Measurements from ENCODE around the gene OSBPL9. TPM values are rescaled to one million over a fixed set of nuclear protein-coding genes. Genes with fewer than 3 reads are reported as not detected.

The OSBPL9 gene
- total and polyA plus RNA-seq, 9 of the 15 experiments (the other 6 are each of a cell fraction or from before 2014, with no cell fraction given), result 43.9 to 217 (median 170) TPM

GRCh38 chr1:51671527-51672325, 54.8 kb downstream of the OSBPL9 start (continued):
- TF ChIP-seq PHTF2 (CRISPR knock-in tag; IDR thresholded peaks at IDR 0.05), result no peak
- no peak for TF ChIP-seq SP1 (CRISPR knock-in tag; IDR thresholded peaks at IDR 0.05)
- TF ChIP-seq FOXJ3 (CRISPR knock-in tag; IDR thresholded peaks at IDR 0.05), result no peak
- TF ChIP-seq ZNF217 (CRISPR knock-in tag; IDR thresholded peaks at IDR 0.05), result no peak
- no peak for TF ChIP-seq RBM34 (IDR thresholded peaks at IDR 0.05; ENCODE audit: borderline replicate concordance, insufficient read depth, low read length)
- no peak for TF ChIP-seq STAT5B (CRISPR knock-in tag; IDR thresholded peaks at IDR 0.05)
- TF ChIP-seq ZNF551 (CRISPR knock-in tag; IDR thresholded peaks at IDR 0.05), result no peak
- TF ChIP-seq CBX2 (IDR thresholded peaks at IDR 0.05; ENCODE audit: insufficient read depth, low read length, poor library complexity, severe bottlenecking), result no peak
- no peak for TF ChIP-seq NR3C1 (CRISPR knock-in tag; IDR thresholded peaks at IDR 0.05)
- TF ChIP-seq USF2 (CRISPR knock-in tag; IDR thresholded peaks at IDR 0.05), result no peak
- no peak for TF ChIP-seq MYC (IDR thresholded peaks at IDR 0.05; ENCODE audit: low read depth, low read length)
- TF ChIP-seq MYC (CRISPR knock-in tag; IDR thresholded peaks at IDR 0.05; ENCODE audit: borderline replicate concordance, low read depth), result no peak
- TF ChIP-seq HDAC6 (IDR thresholded peaks at IDR 0.05; ENCODE audit: low read depth, low read length), result no peak
- TF ChIP-seq POLR2G (IDR thresholded peaks at IDR 0.05; ENCODE audit: low read depth, low read length), result no peak
- TF ChIP-seq RBM22 (IDR thresholded peaks at IDR 0.05; ENCODE audit: low read depth, low read length, poor library complexity, severe bottlenecking), result no peak
- peak; percentile 93 to 96 for TF ChIP-seq KDM1A (IDR thresholded peaks at IDR 0.05)
- TF ChIP-seq BRD4 (IDR thresholded peaks at IDR 0.05), result no peak
- no peak for TF ChIP-seq ARID4B (CRISPR knock-in tag; IDR thresholded peaks at IDR 0.05)
- TF ChIP-seq E4F1 (CRISPR knock-in tag; IDR thresholded peaks at IDR 0.05; ENCODE audit: borderline replicate concordance), result no peak
- no peak for TF ChIP-seq ZBED1 (IDR thresholded peaks at IDR 0.05)
